ENCODE results near the gene CD300LF. TPM values are rescaled to one million over a fixed set of nuclear protein-coding genes. Genes with fewer than 3 reads are reported as not detected.
A peak's percentile ranks its signal among the peaks of the same experiment; 100 is the strongest.

Gene CD300LF
- total RNA-seq, 4 donors from 2014 or later = not detected

- Histone ChIP-seq H3K4me1 (peaks cover 4 to 17% of the 10 kb centered on the region in 2 donors), H3K36me3 (no peaks in the 10 kb centered on the region), H3K9me3 (no peaks in the 10 kb centered on the region), H3K4me3 (no peak overlapping the region), H3K27me3 (peaks cover 49 to 66% (median 52%) of the 10 kb centered on the region in 3 donors), H3K27ac (no peak overlapping the region)
- ATAC-seq (no peak), DNase-seq (no peak)
- intact Hi-C loops (cut with DNase I; ENCODE audit: low total_unique reads) = loop anchor here (10.0 kb wide), 1 partner anchor 215 kb away; no protein-coding TSS in a partner anchor
- TF ChIP-seq CTCF (IDR thresholded peaks at IDR 0.05 in 4 of 5, conservative IDR thresholded peaks at IDR 0.05 in 1 of 5) = no peak
- TF ChIP-seq POLR2A (IDR thresholded peaks at IDR 0.05) = no peak
- in situ Hi-C loops (cut with MboI; ENCODE audit: low sequenced_read_pairs in 4 of 4) = loop anchor here in 3 of 4 donors (5.0 to 10.0 kb wide), 2 partner anchors 125 to 132 kb away; partner anchors contain the start of gene FDXR (in 1 of the 3)
Observed at GRCh38 chr17:74740173-74740572, 27.4 kb upstream of the CD300LF start.

GRCh38 chr17:74739227-74739831, 26.6 kb upstream of the CD300LF start:
- H3K36me3 ChIP-seq = no peaks in the 10 kb centered on the region
- no peak overlapping the region for H3K27ac ChIP-seq
- ATAC-seq = no peak
- no peak for DNase-seq
- no peaks in the 10 kb centered on the region for H3K9me3 ChIP-seq
- H3K4me3 ChIP-seq = no peak overlapping the region
- intact Hi-C loops (cut with DNase I; ENCODE audit: low total_unique reads) = no loop called here
- peaks cover 0 to 12% of the 10 kb centered on the region in 2 donors for H3K4me1 ChIP-seq
- TF ChIP-seq CTCF (IDR thresholded peaks at IDR 0.05 in 4 of 5, conservative IDR thresholded peaks at IDR 0.05 in 1 of 5) (no peak), POLR2A (IDR thresholded peaks at IDR 0.05) (no peak)
- in situ Hi-C loops (cut with MboI; ENCODE audit: low sequenced_read_pairs in 4 of 4) = no loop called here
- H3K27me3 ChIP-seq = peaks cover 52 to 71% (median 55%) of the 10 kb centered on the region in 3 donors

- no peak for ATAC-seq
- Histone ChIP-seq H3K27ac (no peak overlapping the region), H3K36me3 (no peaks in the 10 kb centered on the region), H3K4me1 (peaks cover 0 to 12% of the 10 kb centered on the region in 2 donors), H3K27me3 (peaks cover 58 to 78% (median 61%) of the 10 kb centered on the region in 3 donors), H3K4me3 (peak overlapping the region in 2 of 4 donors; percentile 35 to 44), H3K9me3 (no peaks in the 10 kb centered on the region)
- intact Hi-C loops (cut with DNase I; ENCODE audit: low total_unique reads) = no loop called here
- TF ChIP-seq CTCF (IDR thresholded peaks at IDR 0.05 in 4 of 5, conservative IDR thresholded peaks at IDR 0.05 in 1 of 5) (no peak), POLR2A (IDR thresholded peaks at IDR 0.05) (no peak)
- in situ Hi-C loops (cut with MboI; ENCODE audit: low sequenced_read_pairs in 4 of 4) = no loop called here
- no peak for DNase-seq
Observed at GRCh38 chr17:74738051-74738996, 25.6 kb upstream of the CD300LF start.

- DNase-seq (no peak), ATAC-seq (no peak)
- H3K27me3 ChIP-seq = peaks cover 61 to 78% (median 67%) of the 10 kb centered on the region in 3 donors
- H3K4me1 ChIP-seq = peaks cover 0 to 12% of the 10 kb centered on the region in 2 donors
- no peak overlapping the region for H3K27ac ChIP-seq
- no peak for TF ChIP-seq POLR2A (IDR thresholded peaks at IDR 0.05)
- TF ChIP-seq CTCF (IDR thresholded peaks at IDR 0.05 in 4 of 5, conservative IDR thresholded peaks at IDR 0.05 in 1 of 5) = peak in 2 of 5 experiments; percentile 7 to 13
- no peaks in the 10 kb centered on the region for H3K36me3 ChIP-seq
- no peaks in the 10 kb centered on the region for H3K9me3 ChIP-seq
- H3K4me3 ChIP-seq = peak overlapping the region; percentile 35 to 44 (median 37)
- intact Hi-C loops (cut with DNase I; ENCODE audit: low total_unique reads) (no loop called here), in situ Hi-C loops (cut with MboI; ENCODE audit: low sequenced_read_pairs in 4 of 4) (no loop called here)
Observed at GRCh38 chr17:74737299-74738050, 24.8 kb upstream of the CD300LF start.

All from gastrocnemius medialis (tissue), 4 donors.